Measurements from ENCODE around the gene ANXA11. TPM values are rescaled to one million over a fixed set of nuclear protein-coding genes. Genes with fewer than 3 reads are reported as not detected.

The ANXA11 gene
- total and polyA plus RNA-seq, 2 experiments from 2014 or later: 92.8 to 168 TPM

GRCh38 chr10:80172896-80173295, 32.4 kb downstream of the ANXA11 start:
- Histone ChIP-seq H3K36me3 (replicated peaks; ENCODE audit: insufficient read depth, low read depth) (no peaks in the 10 kb centered on the region), H3K4me1 (ENCODE audit: insufficient read depth) (peaks cover 3% of the 10 kb centered on the region), H4K20me1 (ENCODE audit: insufficient read depth, poor library complexity, severe bottlenecking) (peaks cover 53% of the 10 kb centered on the region), H3K9me3 (ENCODE audit: low read depth) (no peaks in the 10 kb centered on the region), H3K79me2 (peaks cover 81% of the 10 kb centered on the region), H3K4me2 (no peak overlapping the region), H3K27ac (no peak overlapping the region), H3K4me3 (no peak overlapping the region), H3K27me3 (no peaks in the 10 kb centered on the region), H2AFZ (no peak overlapping the region), H3K9me2 (replicated peaks; ENCODE audit: insufficient read depth) (no peaks in the 10 kb centered on the region)
- WGBS (ENCODE audit: low lambda C conversion rate, missing lambda C conversion rate): 87% methylated on average over 5 of the region's 5 CpGs
- TF ChIP-seq EZH2phosphoT487 (IDR thresholded peaks at IDR 0.05; ENCODE audit: low read depth, severe bottlenecking, unreplicated experiment): no peak
- no peak for TF ChIP-seq CTCF (IDR thresholded peaks at IDR 0.05; ENCODE audit: poor library complexity)
- TF ChIP-seq EZH2 (IDR thresholded peaks at IDR 0.05; ENCODE audit: borderline replicate concordance): no peak
- no peak for DNase-seq (ENCODE audit: low spot score)

GRCh38 chr10:80171248-80171660, 34.1 kb downstream of the ANXA11 start:
- DNase-seq (ENCODE audit: low spot score): no peak
- no peaks in the 10 kb centered on the region for H3K9me3 ChIP-seq (ENCODE audit: low read depth)
- H3K36me3 ChIP-seq (replicated peaks; ENCODE audit: insufficient read depth, low read depth): no peaks in the 10 kb centered on the region
- H3K27me3 ChIP-seq: no peaks in the 10 kb centered on the region
- no peaks in the 10 kb centered on the region for H3K4me1 ChIP-seq (ENCODE audit: insufficient read depth)
- peaks cover 65% of the 10 kb centered on the region for H3K79me2 ChIP-seq
- H3K4me2 ChIP-seq: no peak overlapping the region
- no peak for TF ChIP-seq EZH2 (IDR thresholded peaks at IDR 0.05; ENCODE audit: borderline replicate concordance)
- TF ChIP-seq CTCF (IDR thresholded peaks at IDR 0.05; ENCODE audit: poor library complexity): no peak
- H3K27ac ChIP-seq: no peak overlapping the region
- no peak overlapping the region for H3K4me3 ChIP-seq
- no peak overlapping the region for H2AFZ ChIP-seq
- H4K20me1 ChIP-seq (ENCODE audit: insufficient read depth, poor library complexity, severe bottlenecking): peaks cover 39% of the 10 kb centered on the region
- no peaks in the 10 kb centered on the region for H3K9me2 ChIP-seq (replicated peaks; ENCODE audit: insufficient read depth)
- 67% methylated on average over 7 of the region's 7 CpGs for WGBS (ENCODE audit: low lambda C conversion rate, missing lambda C conversion rate)

GRCh38 chr10:80170641-80171040, 34.7 kb downstream of the ANXA11 start:
- WGBS (ENCODE audit: low lambda C conversion rate, missing lambda C conversion rate): 93% methylated on average over 10 of the region's 10 CpGs
- no peaks in the 10 kb centered on the region for H3K4me1 ChIP-seq (ENCODE audit: insufficient read depth)
- H3K27me3 ChIP-seq: no peaks in the 10 kb centered on the region
- no peak overlapping the region for H3K27ac ChIP-seq
- no peaks in the 10 kb centered on the region for H3K36me3 ChIP-seq (replicated peaks; ENCODE audit: insufficient read depth, low read depth)
- peaks cover 33% of the 10 kb centered on the region for H4K20me1 ChIP-seq (ENCODE audit: insufficient read depth, poor library complexity, severe bottlenecking)
- peaks cover 59% of the 10 kb centered on the region for H3K79me2 ChIP-seq
- no peaks in the 10 kb centered on the region for H3K9me3 ChIP-seq (ENCODE audit: low read depth)
- no peak overlapping the region for H3K4me2 ChIP-seq
- H2AFZ ChIP-seq: no peak overlapping the region
- no peaks in the 10 kb centered on the region for H3K9me2 ChIP-seq (replicated peaks; ENCODE audit: insufficient read depth)
- DNase-seq (ENCODE audit: low spot score): no peak
- no peak overlapping the region for H3K4me3 ChIP-seq
- TF ChIP-seq EZH2phosphoT487 (IDR thresholded peaks at IDR 0.05; ENCODE audit: low read depth, severe bottlenecking, unreplicated experiment) (no peak), EZH2 (IDR thresholded peaks at IDR 0.05; ENCODE audit: borderline replicate concordance) (no peak), CTCF (IDR thresholded peaks at IDR 0.05; ENCODE audit: poor library complexity) (no peak)

- TF ChIP-seq EZH2 (IDR thresholded peaks at IDR 0.05; ENCODE audit: borderline replicate concordance): no peak
These were observed 35.3 kb downstream of the ANXA11 start for GRCh38 chr10:80170026-80170425.

More at GRCh38 chr10:80170026-80170425, 35.3 kb downstream of the ANXA11 start:
- 68% methylated on average over 4 of the region's 4 CpGs for WGBS (ENCODE audit: low lambda C conversion rate, missing lambda C conversion rate)
- Histone ChIP-seq H3K27me3 (no peaks in the 10 kb centered on the region), H3K4me1 (ENCODE audit: insufficient read depth) (no peaks in the 10 kb centered on the region), H3K4me3 (no peak overlapping the region), H3K9me2 (replicated peaks; ENCODE audit: insufficient read depth) (no peaks in the 10 kb centered on the region), H2AFZ (no peak overlapping the region), H3K27ac (no peak overlapping the region), H3K79me2 (peaks cover 52% of the 10 kb centered on the region), H3K9me3 (ENCODE audit: low read depth) (no peaks in the 10 kb centered on the region), H3K36me3 (replicated peaks; ENCODE audit: insufficient read depth, low read depth) (no peaks in the 10 kb centered on the region), H4K20me1 (ENCODE audit: insufficient read depth, poor library complexity, severe bottlenecking) (peaks cover 27% of the 10 kb centered on the region), H3K4me2 (no peak overlapping the region)
- no peak for DNase-seq (ENCODE audit: low spot score)

Measured in hepatocyte (in vitro differentiated cells).